GM23338 (cell line): ENCODE results near the gene KCNK17. TPM values are rescaled to one million over a fixed set of nuclear protein-coding genes. Genes with fewer than 3 reads are reported as not detected.

ENCODE experiments used
- ATAC-seq: fragments of 200-7000 bp; cut with Tn5 transposase; 3 replicates; pipeline ENCODE4 v1.9.1; 2020
- DNase-seq: peaks from one replicate; pipeline ENCODE4 v3.0.0-alpha.2; 2015; ENCODE audit warnings: low spot score
- H2AFZ ChIP-seq: fragments of 200-600 bp; sonication (generic); 2 replicates; pipeline ENCODE4 v1.8.0; 2016; ENCODE audit warnings: antibody characterized with exemption, mild to moderate bottlenecking, moderate library complexity
- H3F3A ChIP-seq: fragments of 200-600 bp; sonication (generic); replicated peaks from 2 replicates; pipeline ENCODE4 v1.8.0; 2017; ENCODE audit warnings: antibody characterized with exemption, mixed run types, low read depth
- H3K27ac ChIP-seq: fragments of 200-600 bp; sonication (generic); 2 replicates; pipeline ENCODE4 v1.6.1; 2016; ENCODE audit warnings: low read depth
- H3K27me3 ChIP-seq: fragments of 200-600 bp; sonication (generic); 2 replicates; pipeline ENCODE4 v1.8.0; 2016; ENCODE audit warnings: mild to moderate bottlenecking, mixed run types, moderate library complexity; ENCODE audit not compliant: insufficient read depth
- H3K36me3 ChIP-seq: fragments of 200-600 bp; sonication (generic); 2 replicates; pipeline ENCODE4 v1.8.0; 2016; ENCODE audit warnings: mild to moderate bottlenecking; ENCODE audit not compliant: insufficient read depth
- H3K4me1 ChIP-seq: fragments of 200-600 bp; sonication (generic); 2 replicates; pipeline ENCODE4 v1.8.0; 2016; ENCODE audit warnings: mild to moderate bottlenecking, moderate library complexity; ENCODE audit not compliant: insufficient read depth
- H3K4me2 ChIP-seq: fragments of 200-600 bp; sonication (generic); 2 replicates; pipeline ENCODE4 v1.7.1; 2017; ENCODE audit warnings: mixed run types
- H3K4me3 ChIP-seq: fragments of 200-600 bp; sonication (generic); 2 replicates; pipeline ENCODE4 v1.6.1; 2016; ENCODE audit warnings: mixed run types
- H3K79me2 ChIP-seq: fragments of 200-600 bp; sonication (generic); replicated peaks from 2 replicates; pipeline ENCODE4 v1.8.0; 2017; ENCODE audit warnings: mild to moderate bottlenecking; ENCODE audit not compliant: insufficient read depth
- H3K9me2 ChIP-seq: fragments of 200-600 bp; sonication (generic); 2 replicates; pipeline ENCODE4 v1.8.0; 2017; ENCODE audit not compliant: insufficient read depth
- H4K20me1 ChIP-seq: fragments of 200-600 bp; sonication (generic); replicated peaks from 2 replicates; pipeline ENCODE4 v1.8.0; 2017; ENCODE audit warnings: mild to moderate bottlenecking; ENCODE audit not compliant: insufficient read depth
- H3K27ac Mint-ChIP-seq: 2 replicates; pipeline ENCODE4 v1.8.0; 2020; ENCODE audit warnings: inconsistent platforms, mild to moderate bottlenecking, moderate library complexity, mixed read lengths
- H3K27me3 Mint-ChIP-seq: 3 replicates; pipeline ENCODE4 v1.8.0; 2022; ENCODE audit warnings: low read depth, mild to moderate bottlenecking, moderate library complexity, mixed read lengths, inconsistent platforms; ENCODE audit not compliant: insufficient read depth, poor library complexity
- H3K36me3 Mint-ChIP-seq: 3 replicates; pipeline ENCODE4 v1.8.0; 2021; ENCODE audit warnings: low read depth, mild to moderate bottlenecking, inconsistent platforms, moderate library complexity, mixed read lengths
- H3K4me1 Mint-ChIP-seq: 3 replicates; pipeline ENCODE4 v1.8.0; 2020; ENCODE audit warnings: mild to moderate bottlenecking, inconsistent platforms, mixed read lengths
- H3K4me3 Mint-ChIP-seq: 3 replicates; pipeline ENCODE4 v1.8.0; 2021; ENCODE audit warnings: moderate library complexity, mild to moderate bottlenecking, inconsistent platforms, mixed read lengths
- H3K9me3 Mint-ChIP-seq: 3 replicates; pipeline ENCODE4 v1.8.0; 2020; ENCODE audit warnings: moderate library complexity, mild to moderate bottlenecking, inconsistent platforms, mixed read lengths
- CREB1 ChIP-seq: fragments of 250-450 bp; sonication (Bioruptor Pico); IDR thresholded peaks from 2 replicates; pipeline ENCODE4 v1.5.0; 2020; ENCODE audit warnings: low read depth, mild to moderate bottlenecking, moderate library complexity
- ETS1 ChIP-seq: IDR thresholded peaks from 2 replicates; pipeline ENCODE4 v1.6.1; 2016; ENCODE audit warnings: antibody characterized with exemption
- EZH2 ChIP-seq: fragments of 200-600 bp; sonication (generic); IDR thresholded peaks from one replicate; pipeline ENCODE4 v1.8.0; 2017; ENCODE audit warnings: antibody characterized with exemption, mild to moderate bottlenecking, low read depth; ENCODE audit not compliant: unreplicated experiment
- JUNB ChIP-seq: IDR thresholded peaks from one replicate; pipeline ENCODE4 v1.6.1; 2016; ENCODE audit warnings: antibody characterized with exemption; ENCODE audit not compliant: unreplicated experiment
- NANOG ChIP-seq: IDR thresholded peaks from 2 replicates; pipeline ENCODE4 v1.6.1; 2016; ENCODE audit warnings: antibody characterized with exemption, borderline replicate concordance
- POLR2AphosphoS5 ChIP-seq: IDR thresholded peaks from 2 replicates; pipeline ENCODE4 v1.6.1; 2016; ENCODE audit warnings: antibody characterized with exemption, low read depth
- REST ChIP-seq: IDR thresholded peaks from one replicate; pipeline ENCODE4 v1.6.1; 2018; ENCODE audit warnings: antibody characterized with exemption; ENCODE audit not compliant: unreplicated experiment
- ZNF114 ChIP-seq: fragments of 250-450 bp; sonication (Bioruptor Pico); IDR thresholded peaks from 2 replicates; pipeline ENCODE4 v1.5.0; 2020; ENCODE audit warnings: mild to moderate bottlenecking, moderate library complexity
- ZNF331 ChIP-seq: fragments of 250-450 bp; sonication (Bioruptor Pico); IDR thresholded peaks from 2 replicates; pipeline ENCODE4 v1.5.0; 2020; ENCODE audit warnings: low read depth, mild to moderate bottlenecking, moderate library complexity
- ZNF462 ChIP-seq: fragments of 250-450 bp; sonication (Bioruptor Pico); IDR thresholded peaks from 2 replicates; pipeline ENCODE4 v1.5.0; 2020; ENCODE audit warnings: mild to moderate bottlenecking, moderate library complexity
- polyA plus RNA-seq: library from polyadenylated mRNA; unstranded; fragments of >200 nt; fragmentation: Nextera tagmentation; extraction: Ambion mirVana; gene quantifications from 2 replicates; pipeline ENCODE4 v1.2.1, GENCODE V29; 2016
- total RNA-seq: library from RNA; depleted of rRNA; stranded (reverse); fragments of >200 nt; shearing (Covaris generic); gene quantifications from 2 replicates; pipeline ENCODE4 v1.2.3, GENCODE V29; 2014

Gene KCNK17
- total and polyA plus RNA-seq, 2 experiments from 2014 or later = 2.2 to 3.1 TPM

- TF ChIP-seq ZNF462 (peak; percentile 92), ZNF114 (CRISPR knock-in tag) (no peak), ETS1 (no peak), ZNF331 (CRISPR knock-in tag) (no peak), CREB1 (no peak)
Measured at GRCh38 chr6:39263303-39264037, 50.7 kb downstream of the KCNK17 start (continued).

- ATAC-seq (no peak), DNase-seq (no peak)
- TF ChIP-seq EZH2 (no peak), REST (no peak), ZNF114 (CRISPR knock-in tag) (no peak), CREB1 (no peak), ZNF331 (CRISPR knock-in tag) (no peak), NANOG (no peak), POLR2AphosphoS5 (no peak), JUNB (no peak)
- Mint-ChIP-seq H3K9me3 (peaks cover 7% of the 10 kb centered on the region; the same call in 2 of the 3 replicates), H3K27me3 (peaks cover 8% of the 10 kb centered on the region), H3K36me3 (peaks cover 8% of the 10 kb centered on the region), H3K27ac (peak overlapping the region; percentile 77), H3K4me1 (peaks cover 39% of the 10 kb centered on the region), H3K4me3 (no peak overlapping the region)
- Histone ChIP-seq H3K79me2 (no peaks in the 10 kb centered on the region), H4K20me1 (no peaks in the 10 kb centered on the region), H3F3A (peaks cover 6% of the 10 kb centered on the region), H3K4me3 (no peak overlapping the region), H2AFZ (no peak overlapping the region), H3K9me2 (0 out of 2 replicates have a peak, but pooled peaks cover 6% of the 10 kb centered on the region), H3K4me2 (no peak overlapping the region), H3K4me1 (peaks cover 24% of the 10 kb centered on the region), H3K36me3 (no peaks in the 10 kb centered on the region), H3K27me3 (no peaks in the 10 kb centered on the region), H3K27ac (no peak overlapping the region)
Measured at GRCh38 chr6:39261751-39262150, 52.5 kb downstream of the KCNK17 start.
